Measurements from ENCODE around the gene CACUL1.
A peak's percentile ranks its signal among the peaks of the same experiment; 100 is the strongest.
"Not testable (repeated sequence)": the region's sequence is repeated elsewhere in the genome, so short reads cannot be mapped to it uniquely, and the experiment has no call there.

The CACUL1 gene

DNA sequence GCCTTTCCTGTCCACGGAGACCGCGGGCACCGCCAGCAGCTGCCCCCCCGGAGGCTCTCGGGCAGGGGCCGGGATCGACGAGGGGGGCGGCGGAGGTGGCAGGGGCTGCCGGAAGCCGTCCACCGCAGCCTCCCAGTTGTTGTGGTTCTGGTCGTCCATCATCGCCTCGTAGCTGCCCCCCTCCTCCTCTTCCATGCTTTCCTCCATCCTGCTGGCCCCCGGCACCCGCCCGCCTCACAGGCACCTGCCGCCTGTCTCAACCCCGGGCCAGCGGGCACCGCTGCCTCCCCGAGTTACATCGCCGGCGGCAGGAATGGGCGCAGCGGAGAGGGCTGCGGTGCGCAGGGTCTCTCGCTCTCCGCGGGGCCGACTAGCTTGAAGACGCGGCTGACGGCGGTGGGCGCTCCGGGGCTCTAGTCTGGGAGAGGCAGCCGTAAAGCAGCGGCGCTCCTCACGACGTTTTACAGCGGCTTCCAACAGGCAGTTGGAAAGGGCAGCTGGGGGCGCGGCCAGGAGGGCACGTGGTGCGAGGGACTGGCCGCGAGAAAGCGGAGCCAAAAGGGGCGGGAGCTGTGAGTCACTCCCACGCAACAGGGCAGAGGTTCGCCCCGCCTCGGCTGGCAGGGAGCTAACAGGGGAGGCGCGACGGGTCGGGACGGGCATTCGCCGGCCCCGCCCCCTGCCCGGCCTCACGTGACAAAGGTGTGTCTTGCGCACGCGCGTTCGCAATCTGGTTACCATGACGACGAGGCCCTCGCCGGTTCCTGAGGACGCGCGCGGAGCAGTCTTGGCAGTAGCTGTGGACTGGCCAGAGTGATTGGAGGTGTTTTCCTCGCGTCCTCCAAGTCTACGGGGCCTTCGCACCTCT, at the start of gene CACUL1:
TSS of gene CACUL1 (minus strand) at position 415 of the 868 bp plus-strand sequence. CDS start at position 207, 208 bp downstream.
- peak; percentile 99 to 100 for DNase-seq (ENCODE audit: low read depth in 2 of 2)

DNA sequence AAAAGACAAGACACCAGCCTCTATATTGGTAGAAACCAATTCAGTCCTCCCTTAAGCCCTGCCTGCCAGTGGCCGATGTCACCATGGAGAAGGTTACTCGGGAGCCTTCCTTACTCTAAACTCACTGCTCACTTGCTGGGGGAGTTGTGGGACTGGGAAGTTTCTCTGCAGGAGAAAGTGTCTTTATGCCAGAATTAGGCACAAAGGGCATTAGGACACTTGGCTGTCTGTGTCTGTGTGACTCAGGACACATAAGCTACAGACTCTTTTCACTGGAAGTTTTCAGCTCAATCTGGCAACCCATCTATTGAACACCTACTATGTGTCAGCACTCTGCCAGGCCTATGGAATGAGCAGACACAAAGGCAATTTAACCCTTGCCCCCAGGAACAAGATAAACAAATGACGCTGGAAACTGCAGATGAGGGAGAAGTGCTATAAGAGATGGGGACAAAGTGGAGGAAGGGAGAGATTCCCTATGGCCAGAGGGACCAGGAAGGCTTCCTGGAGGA, 49.5 kb upstream of the CACUL1 start:
- no peak for DNase-seq (ENCODE audit: low read depth in 2 of 2)

GRCh38 chr10:118802126-118802793, 47.5 kb upstream of the CACUL1 start:
- no peak for DNase-seq (ENCODE audit: low read depth in 2 of 2)

- DNase-seq (ENCODE audit: low read depth in 2 of 2): no peak
Measured at GRCh38 chr10:118800920-118801319, 46.1 kb upstream of the CACUL1 start.

DNA sequence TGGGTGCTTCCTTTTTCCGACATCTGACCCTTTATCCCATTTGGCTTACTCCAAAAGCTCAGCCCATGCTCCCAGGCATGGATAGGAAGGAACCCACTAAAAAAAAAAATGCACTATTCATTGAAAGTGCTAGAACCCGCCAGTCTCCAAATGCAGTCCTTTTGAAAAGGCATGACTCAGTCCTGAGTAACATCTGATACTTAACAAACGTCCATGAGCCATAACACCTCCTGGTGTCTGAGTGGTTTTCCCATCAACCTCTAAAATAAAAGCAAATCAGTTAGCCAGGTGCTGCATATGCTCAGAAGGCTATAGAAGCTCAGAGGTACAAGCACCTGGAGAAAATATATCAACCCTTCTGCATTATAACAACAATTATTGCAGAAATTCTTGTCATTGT, 45.0 kb upstream of the CACUL1 start:
- no peak for DNase-seq (ENCODE audit: low read depth in 2 of 2)

- no peak for DNase-seq (ENCODE audit: low read depth in 2 of 2)
Measured at GRCh38 chr10:118798231-118798662, 43.5 kb upstream of the CACUL1 start.

- not testable (repeated sequence) for DNase-seq (ENCODE audit: low read depth in 2 of 2)
Measured at GRCh38 chr10:118794971-118795370, 40.2 kb upstream of the CACUL1 start.

- no peak for DNase-seq (ENCODE audit: low read depth in 2 of 2)
Measured at GRCh38 chr10:118793545-118793944, 38.8 kb upstream of the CACUL1 start.

DNA sequence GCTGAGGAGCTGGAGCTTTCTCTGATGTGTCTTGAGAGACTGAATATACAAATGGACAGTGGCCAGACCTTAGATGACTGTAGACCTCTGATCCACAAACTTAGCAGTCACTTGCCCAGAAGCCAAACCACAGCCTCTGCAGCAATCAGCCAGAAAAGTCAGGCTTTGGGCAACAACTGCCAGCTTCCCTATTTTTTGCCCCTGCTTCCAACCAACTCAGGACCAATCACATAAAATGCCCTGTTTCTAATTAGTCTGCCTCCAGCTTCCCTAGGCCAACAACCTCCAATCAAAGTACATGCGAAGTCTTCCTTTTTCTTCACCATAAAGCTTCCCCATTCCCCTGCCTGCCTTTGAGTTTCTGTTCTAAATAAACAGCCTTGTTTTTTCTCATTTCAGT, 37.8 kb upstream of the CACUL1 start:
- no peak for DNase-seq (ENCODE audit: low read depth in 2 of 2)

DNA sequence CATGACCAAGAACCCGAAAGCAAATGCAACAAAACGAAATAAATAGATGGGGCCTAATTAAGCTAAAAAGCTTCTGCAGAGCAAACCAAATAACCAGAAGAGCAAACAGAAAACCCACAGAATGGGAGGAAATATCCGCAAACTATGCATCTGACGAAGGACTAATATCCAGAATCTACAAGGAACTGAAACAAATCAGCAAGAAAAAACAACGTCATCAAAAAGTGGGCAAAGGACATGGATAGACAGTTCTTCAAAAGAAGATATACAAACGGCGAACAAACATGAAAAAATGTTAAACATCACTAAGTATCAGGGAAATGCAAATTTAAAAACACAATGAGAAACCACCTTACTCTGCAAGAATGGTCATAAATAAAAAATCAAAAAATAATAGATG, 35.3 kb upstream of the CACUL1 start:
- no peak for DNase-seq (ENCODE audit: low read depth in 2 of 2)

DNA sequence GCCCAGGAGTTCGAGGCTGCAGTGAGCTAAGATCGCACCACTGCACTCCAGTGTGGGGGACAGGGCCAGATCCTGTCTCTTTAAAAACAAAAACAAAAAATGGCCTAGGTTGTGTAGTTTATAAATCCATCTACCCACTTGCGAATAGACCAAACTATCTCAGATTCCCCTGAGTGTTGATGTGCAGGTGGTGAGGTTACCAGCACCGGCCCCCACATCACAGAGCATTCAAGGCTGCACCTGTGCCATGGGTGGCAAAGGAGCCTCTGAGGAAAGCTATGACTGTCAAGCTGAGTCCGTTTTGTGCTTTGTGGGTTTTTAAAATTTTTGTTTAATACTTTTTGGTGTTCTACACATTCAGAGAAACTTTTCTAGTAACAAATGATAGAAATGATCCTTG, 30.8 kb upstream of the CACUL1 start:
- no peak for DNase-seq (ENCODE audit: low read depth in 2 of 2)

GRCh38 chr10:118783776-118784545, 29.2 kb upstream of the CACUL1 start:
- DNase-seq (ENCODE audit: low read depth in 2 of 2): no peak

DNA sequence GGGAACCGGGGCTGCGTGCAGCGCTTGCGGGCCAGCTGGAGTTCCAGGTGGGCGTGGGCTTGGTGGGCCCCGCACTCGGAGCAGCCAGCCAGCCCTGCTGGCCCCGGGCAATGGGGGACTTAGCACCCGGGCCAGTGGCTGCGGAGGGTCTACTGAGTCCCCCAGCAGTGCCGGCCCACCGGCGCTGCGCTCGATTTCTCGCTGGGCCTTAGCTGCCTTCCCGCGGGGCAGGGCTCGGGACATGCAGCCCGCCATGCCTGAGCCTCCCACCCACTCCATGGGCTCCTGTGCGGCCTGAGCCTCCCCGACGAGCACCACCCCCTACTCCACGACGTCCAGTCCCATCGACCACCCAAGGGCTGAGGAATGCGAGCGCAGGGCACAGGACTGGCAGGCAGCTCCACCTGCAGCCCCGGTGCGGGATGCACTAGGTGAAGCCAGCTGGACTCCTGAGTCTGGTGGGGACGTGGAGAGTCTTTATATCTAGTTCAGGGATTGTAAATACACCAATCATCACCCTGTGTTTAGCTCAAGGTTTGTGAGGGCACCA, 28.2 kb upstream of the CACUL1 start:
- DNase-seq (ENCODE audit: low read depth in 2 of 2): not testable (repeated sequence)

DNA sequence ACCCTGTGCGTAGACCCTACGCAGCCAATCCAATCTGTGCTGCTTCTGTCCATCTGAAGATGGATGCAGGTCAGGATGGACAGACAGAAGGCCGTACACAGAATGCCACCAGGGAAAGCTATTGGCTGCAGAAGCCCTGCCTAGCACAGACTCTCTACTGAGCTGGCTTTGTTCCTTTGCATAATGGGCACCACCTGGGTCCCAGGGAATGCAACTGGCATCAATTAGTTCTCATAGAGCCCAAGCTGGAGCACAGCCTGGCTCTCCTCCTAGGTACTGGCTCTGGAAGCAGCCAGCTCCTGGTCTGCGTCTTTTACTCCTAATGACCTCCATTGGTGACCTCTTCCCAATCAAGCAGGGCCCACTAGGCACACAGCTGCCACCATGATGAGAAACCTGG, 26.8 kb upstream of the CACUL1 start:
- no peak for DNase-seq (ENCODE audit: low read depth in 2 of 2)

- DNase-seq (ENCODE audit: low read depth in 2 of 2): no peak
Measured at GRCh38 chr10:118778727-118779126, 24.0 kb upstream of the CACUL1 start.

GRCh38 chr10:118776960-118777359, 22.2 kb upstream of the CACUL1 start:
- no peak for DNase-seq (ENCODE audit: low read depth in 2 of 2)

GRCh38 chr10:118776033-118776432, 21.3 kb upstream of the CACUL1 start:
- no peak for DNase-seq (ENCODE audit: low read depth in 2 of 2)

- no peak for DNase-seq (ENCODE audit: low read depth in 2 of 2)
Measured at GRCh38 chr10:118775478-118775877, 20.7 kb upstream of the CACUL1 start.

GRCh38 chr10:118773041-118773440, 18.3 kb upstream of the CACUL1 start:
- DNase-seq (ENCODE audit: low read depth in 2 of 2): no peak

DNA sequence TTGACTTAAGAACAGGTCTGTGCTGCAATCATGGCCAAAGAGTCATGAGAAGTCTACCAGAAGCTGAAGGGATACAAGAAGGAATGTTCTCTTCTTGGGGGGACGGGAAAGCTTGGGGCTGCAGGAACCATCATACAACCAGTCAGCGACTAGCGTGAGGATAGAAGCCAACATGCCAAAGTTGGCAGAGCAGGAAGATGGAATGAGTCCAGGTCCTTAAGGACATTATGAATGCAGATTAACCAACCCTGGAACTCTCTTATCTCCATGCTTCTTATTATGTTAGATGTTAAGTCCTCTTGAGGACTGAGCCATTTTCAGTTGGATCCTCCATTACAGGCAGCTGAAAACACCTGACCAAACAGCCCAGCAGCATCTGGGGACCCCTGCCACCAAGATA, 17.2 kb upstream of the CACUL1 start:
- DNase-seq (ENCODE audit: low read depth in 2 of 2): no peak

- DNase-seq (ENCODE audit: low read depth in 2 of 2): no peak
Measured at GRCh38 chr10:118769898-118770600, 15.3 kb upstream of the CACUL1 start.
